Midbrain (tissue), 1 donor: Measurements from ENCODE around the gene METAP1.
"Not testable (repeated sequence)": the region's sequence is repeated elsewhere in the genome, so short reads cannot be mapped to it uniquely, and the experiment has no call there.

Experiments used
- DNase-seq: peaks from one replicate; lab custom pipeline; 2025; lab: John Stamatoyannopoulos, UW

METAP1 gene

GRCh38 chr4:99099814-99100213 is 104.3 kb downstream of the METAP1 start:
- DNase-seq, result not testable (repeated sequence)

DNA sequence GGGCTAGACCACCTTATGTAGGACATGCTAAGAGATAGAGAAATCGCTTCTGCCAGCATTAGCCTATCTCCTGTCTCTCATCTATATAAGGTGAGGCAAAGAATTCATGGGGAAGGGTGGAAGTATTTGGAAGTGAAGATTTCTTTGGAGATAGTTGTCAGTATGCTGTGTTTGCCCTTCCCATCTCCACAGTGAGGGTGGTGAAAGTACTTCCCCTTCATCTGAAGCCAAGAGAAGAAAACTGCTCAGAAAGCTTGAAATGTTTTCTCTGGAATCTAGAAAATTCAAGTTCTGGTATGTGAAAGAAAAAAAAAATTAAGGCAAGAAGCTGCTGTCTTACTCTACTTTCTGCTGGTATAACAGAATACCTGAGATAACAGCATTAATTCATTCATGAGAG is 105.4 kb downstream of the METAP1 start:
- no peak for DNase-seq

GRCh38 chr4:99102634-99103033 is 107.1 kb downstream of the METAP1 start:
- no peak for DNase-seq

- DNase-seq, result no peak
These were observed 107.6 kb downstream of the METAP1 start for GRCh38 chr4:99103166-99103565.

DNA sequence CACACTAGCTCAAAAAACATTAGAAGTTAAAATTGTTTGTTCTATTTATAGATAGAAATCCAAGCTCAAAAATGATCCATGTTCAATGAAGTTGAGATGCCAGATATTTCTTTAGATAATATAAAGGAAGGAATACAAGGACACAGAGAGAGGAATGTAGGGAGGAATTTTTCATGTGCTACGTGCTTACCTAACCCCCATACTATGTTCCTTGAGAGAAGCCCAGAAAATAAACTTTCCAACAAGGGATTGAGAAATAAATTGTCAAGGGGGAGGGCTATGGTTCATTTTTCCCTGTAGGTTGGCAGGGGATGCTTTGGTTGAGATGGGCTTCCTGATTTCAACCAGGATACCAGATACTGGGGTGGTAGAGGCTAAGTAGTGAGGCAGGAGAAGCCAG is 108.6 kb downstream of the METAP1 start:
- no peak for DNase-seq

- not testable (repeated sequence) for DNase-seq
These were observed 113.8 kb downstream of the METAP1 start for GRCh38 chr4:99109286-99109685.
